IMR-90 (cell line): Measurements from ENCODE around the gene PFKL. TPM values are rescaled to one million over a fixed set of nuclear protein-coding genes. Genes with fewer than 3 reads are reported as not detected.

Experiments
- ATAC-seq: fragments of 200-7000 bp; cut with Tn5 transposase; 2 replicates; pipeline ENCODE4 v1.9.1; 2020; ENCODE audit warnings: low read depth, mild to moderate bottlenecking, moderate library complexity
- BruUV-seq: library from RNA; stranded (reverse); fragments of 400-500 nt; replicated peaks from 2 replicates; lab custom pipeline; 2021; lab: Mats Ljungman, UMichigan
- CTCF ChIA-PET: fragments of 300-600 bp; formaldehyde crosslinking; extraction: SDS; loops from one replicate; lab custom pipeline; 2021; ENCODE audit warnings: antibody characterized with exemption; lab: Yijun Ruan, JAX
- POLR2A ChIA-PET: fragments of 300-600 bp; sonication (Branson Sonifier 250); formaldehyde crosslinking; loops from one replicate; lab custom pipeline; 2022; ENCODE audit warnings: antibody characterized with exemption; ENCODE audit not compliant: unreplicated experiment; lab: Charles Lee
- DNase-seq: peaks from one replicate; pipeline ENCODE4 v3.0.0; 2013
- H2AFZ ChIP-seq: replicated peaks from 2 replicates; pipeline ENCODE3; 2013; ENCODE audit warnings: low read length, mild to moderate bottlenecking; ENCODE audit not compliant: poor library complexity
- H2AK5ac ChIP-seq: 2 replicates; pipeline ENCODE4 v1.6.1; 2013; ENCODE audit warnings: low read depth, low read length, inconsistent platforms
- H2AK9ac ChIP-seq: replicated peaks from 2 replicates; pipeline ENCODE3; 2013; ENCODE audit warnings: mild to moderate bottlenecking, low read depth, low read length, moderate library complexity; ENCODE audit not compliant: poor library complexity
- H2BK120ac ChIP-seq: 2 replicates; pipeline ENCODE4 v1.6.1; 2013; ENCODE audit warnings: low read depth, low read length, inconsistent platforms
- H2BK15ac ChIP-seq: 3 replicates; pipeline ENCODE4 v1.6.1; 2013; ENCODE audit warnings: low read depth, low read length, inconsistent platforms
- H2BK20ac ChIP-seq: 2 replicates; pipeline ENCODE4 v1.6.1; 2013; ENCODE audit warnings: low read depth, mild to moderate bottlenecking, inconsistent platforms, low read length, moderate library complexity
- H2BK5ac ChIP-seq: 2 replicates; pipeline ENCODE4 v1.6.1; 2013; ENCODE audit warnings: mild to moderate bottlenecking, low read depth, low read length, inconsistent platforms; ENCODE audit not compliant: poor library complexity, severe bottlenecking
- H3K14ac ChIP-seq: replicated peaks from 2 replicates; pipeline ENCODE4 v1.6.1; 2013; ENCODE audit warnings: low read depth, low read length, inconsistent platforms
- H3K18ac ChIP-seq: 2 replicates; pipeline ENCODE4 v1.6.1; 2013; ENCODE audit warnings: low read depth, low read length, control low read depth
- H3K23ac ChIP-seq: 2 replicates; pipeline ENCODE4 v1.6.1; 2013; ENCODE audit warnings: low read depth, low read length, inconsistent platforms
- H3K27ac ChIP-seq: 2 replicates; pipeline ENCODE4 v1.5.1; 2013; ENCODE audit warnings: mild to moderate bottlenecking, control low read depth, low read length; ENCODE audit not compliant: insufficient read depth
- H3K27me3 ChIP-seq: 2 replicates; pipeline ENCODE4 v1.6.1; 2013; ENCODE audit warnings: low read length; ENCODE audit not compliant: control insufficient read depth, insufficient read depth
- H3K36me3 ChIP-seq: 2 replicates; pipeline ENCODE4 v1.6.1; 2013; ENCODE audit warnings: low read length, mixed read lengths; ENCODE audit not compliant: control insufficient read depth, insufficient read depth
- H3K4ac ChIP-seq: 2 replicates; pipeline ENCODE4 v1.6.1; 2013; ENCODE audit warnings: low read depth, low read length, inconsistent platforms
- H3K4me1 ChIP-seq: 2 replicates; pipeline ENCODE4 v1.6.1; 2013; ENCODE audit warnings: low read length, mixed read lengths; ENCODE audit not compliant: control insufficient read depth, insufficient read depth
- H3K4me2 ChIP-seq: 2 replicates; pipeline ENCODE4 v1.6.1; 2013; ENCODE audit warnings: low read depth, mild to moderate bottlenecking, control low read depth, low read length, moderate library complexity
- H3K4me3 ChIP-seq: 2 replicates; pipeline ENCODE4 v1.5.1; 2013; ENCODE audit warnings: low read depth, mild to moderate bottlenecking, control low read depth, low read length, moderate library complexity; ENCODE audit not compliant: insufficient read depth
- H3K56ac ChIP-seq: 2 replicates; pipeline ENCODE4 v1.6.1; 2013; ENCODE audit warnings: low read length, inconsistent platforms; ENCODE audit not compliant: insufficient read depth; ENCODE audit errors: extremely low read depth
- H3K79me1 ChIP-seq, 2 experiments: 2 replicates each; pipeline ENCODE4 v1.6.1; 2013; ENCODE audit warnings: low read length in 2 of 2, inconsistent platforms in 1 of 2, low read depth in 1 of 2
- H3K9ac ChIP-seq: 2 replicates; pipeline ENCODE4 v1.6.1; 2013; ENCODE audit warnings: low read depth, low read length, control low read depth
- H3K9me1 ChIP-seq: 2 replicates; pipeline ENCODE4 v1.6.1; 2013; ENCODE audit warnings: low read length, inconsistent platforms; ENCODE audit not compliant: insufficient read depth
- H3K9me3 ChIP-seq: 2 replicates; pipeline ENCODE4 v1.6.1; 2013; ENCODE audit warnings: low read length; ENCODE audit not compliant: control insufficient read depth, insufficient read depth
- H4K20me1 ChIP-seq: 2 replicates; pipeline ENCODE4 v1.6.1; 2013; ENCODE audit warnings: low read length, inconsistent platforms; ENCODE audit not compliant: insufficient read depth
- H4K5ac ChIP-seq: 2 replicates; pipeline ENCODE4 v1.6.1; 2013; ENCODE audit warnings: mild to moderate bottlenecking, low read depth, low read length, control low read depth
- H4K8ac ChIP-seq, 2 experiments: 2 replicates each; pipeline ENCODE4 v1.6.1; 2013; ENCODE audit warnings: low read depth in 2 of 2, low read length in 2 of 2, control low read depth in 1 of 2, inconsistent platforms in 1 of 2
- H4K91ac ChIP-seq: 2 replicates; pipeline ENCODE4 v1.6.1; 2013; ENCODE audit warnings: low read depth, low read length, inconsistent platforms; ENCODE audit not compliant: insufficient read depth
- BHLHE40 ChIP-seq: fragments of 150-350 bp; IDR thresholded peaks from 2 replicates; pipeline ENCODE4 v1.6.1; 2016; ENCODE audit warnings: mild to moderate bottlenecking, low read depth, low read length
- CEBPB ChIP-seq: IDR thresholded peaks from 2 replicates; pipeline ENCODE4 v1.6.1; 2012; ENCODE audit warnings: low read depth, low read length, improper control_type of control experiment
- CHD1 ChIP-seq: IDR thresholded peaks from 2 replicates; pipeline ENCODE4 v1.6.1; 2012; ENCODE audit warnings: low read depth, low read length, improper control_type of control experiment
- CTCF ChIP-seq: conservative IDR thresholded peaks from 2 replicates; pipeline ENCODE4 v1.5.1; 2012; ENCODE audit warnings: mild to moderate bottlenecking, low read depth, low read length, improper control_type of control experiment
- ELK1 ChIP-seq: fragments of 150-350 bp; IDR thresholded peaks from 2 replicates; pipeline ENCODE4 v1.6.1; 2016; ENCODE audit warnings: low read depth, mild to moderate bottlenecking, low read length, moderate library complexity, borderline replicate concordance
- FOS ChIP-seq: fragments of 150-350 bp; IDR thresholded peaks from 2 replicates; pipeline ENCODE4 v1.6.1; 2016; ENCODE audit warnings: low read depth, low read length
- MAFK ChIP-seq: IDR thresholded peaks from 2 replicates; pipeline ENCODE4 v1.6.1; 2012; ENCODE audit warnings: low read depth, low read length, improper control_type of control experiment
- MAZ ChIP-seq: IDR thresholded peaks from 2 replicates; pipeline ENCODE4 v1.6.1; 2012; ENCODE audit warnings: low read depth, mild to moderate bottlenecking, low read length, improper control_type of control experiment, moderate library complexity, borderline replicate concordance
- MXI1 ChIP-seq: IDR thresholded peaks from 2 replicates; pipeline ENCODE4 v1.6.1; 2012; ENCODE audit warnings: low read depth, mild to moderate bottlenecking, low read length, moderate library complexity, borderline replicate concordance
- NFE2L2 ChIP-seq: fragments of 150-350 bp; IDR thresholded peaks from 2 replicates; pipeline ENCODE4 v1.6.1; 2016; ENCODE audit warnings: low read depth, mild to moderate bottlenecking, low read length
- POLR2A ChIP-seq: IDR thresholded peaks from 2 replicates; pipeline ENCODE4 v1.6.1; 2012; ENCODE audit warnings: mild to moderate bottlenecking, low read depth, low read length
- RAD21 ChIP-seq: IDR thresholded peaks from 2 replicates; pipeline ENCODE4 v1.6.1; 2012; ENCODE audit warnings: low read length, improper control_type of control experiment
- RCOR1 ChIP-seq: IDR thresholded peaks from 2 replicates; pipeline ENCODE4 v1.6.1; 2012; ENCODE audit warnings: mild to moderate bottlenecking, low read length, improper control_type of control experiment; ENCODE audit not compliant: insufficient replicate concordance
- RFX5 ChIP-seq: IDR thresholded peaks from 2 replicates; pipeline ENCODE4 v1.8.0; 2012; ENCODE audit warnings: low read depth, mild to moderate bottlenecking, low read length, moderate library complexity
- SMC3 ChIP-seq: fragments of 150-350 bp; IDR thresholded peaks from 2 replicates; pipeline ENCODE4 v1.6.1; 2016; ENCODE audit warnings: low read depth, mild to moderate bottlenecking, antibody characterized with exemption, low read length, moderate library complexity
- USF2 ChIP-seq: fragments of 150-350 bp; IDR thresholded peaks from 2 replicates; pipeline ENCODE4 v1.6.1; 2017; ENCODE audit warnings: mild to moderate bottlenecking, antibody characterized with exemption, low read length, low read depth
- WGBS, 2 experiments: methylation state at CpG; one replicate each; pipeline versions ENCODE4 v1.1.5 to v1.1.7; 2013; ENCODE audit warnings: missing lambda C conversion rate in 2 of 2; ENCODE audit not compliant: insufficient read length in 1 of 2; ENCODE audit errors: extremely low coverage in 2 of 2; 5-methylcytosine and 5-hydroxymethylcytosine counted together
- dilution Hi-C: fragments of 300-500 bp; cut with HindIII; formaldehyde crosslinking; loops from one replicate; pipeline ENCODE4 v1.14.3; 2018; ENCODE audit warnings: low sequenced_read_pairs; ENCODE audit not compliant: unreplicated experiment
- in situ Hi-C: fragments of 300-500 bp; cut with MboI; formaldehyde crosslinking; loops from 3 replicates; pipeline ENCODE4 v1.14.3; 2019; ENCODE audit warnings: low sequenced_read_pairs, inconsistent platforms, mixed read lengths
- intact Hi-C: fragments of 100-400 bp; cut with micrococcal nuclease; formaldehyde crosslinking; loops from 2 replicates; pipeline ENCODE4 v1.10.0; 2022
- polyA plus RNA-seq, 3 experiments: library from polyadenylated mRNA; depleted of rRNA; stranded (reverse); fragments of >200 nt; gene quantifications; 2 replicates each; pipeline ENCODE4 v1.2.3, GENCODE V29; 2012; ENCODE audit warnings: low replicate concordance in 1 of 3
- total RNA-seq: library from RNA; depleted of rRNA; stranded (reverse); fragments of >200 nt; gene quantifications from 2 replicates; pipeline ENCODE4 v1.2.3, GENCODE V29; 2012

PFKL gene
- total and polyA plus RNA-seq, 2 of the 4 experiments (the other 2 are of a cell fraction) = 103 to 126 TPM

DNA sequence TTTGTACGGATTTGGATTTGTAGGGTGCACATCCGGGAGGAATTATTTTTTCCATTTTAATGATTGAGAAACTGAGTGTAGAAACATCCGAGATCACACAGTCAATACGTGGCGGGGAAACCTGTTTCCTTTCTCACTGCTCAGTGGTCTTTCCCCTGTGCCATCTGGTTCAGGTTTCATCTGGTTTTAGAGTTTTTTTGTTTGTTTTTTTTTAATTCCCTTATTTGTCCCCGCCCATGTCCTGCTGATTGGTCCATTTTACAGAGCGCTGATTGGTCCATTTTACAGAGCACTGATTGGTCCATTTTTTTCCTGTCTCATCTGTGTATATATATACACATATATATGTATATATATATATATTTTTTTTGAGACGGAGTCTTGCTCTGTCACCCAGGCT, 59.5 kb downstream of the PFKL start:
- WGBS, 2 experiments = no CpG with 5 or more reads among the region's 8 CpGs

More for the DNA sequence above, 59.5 kb downstream of the PFKL start:
- Histone ChIP-seq H2BK20ac (no peak overlapping the region), H2BK5ac (no peak overlapping the region), H3K4me3 (no peak overlapping the region), H3K27ac (no peak overlapping the region), H3K27me3 (peaks cover 2% of the 10 kb centered on the region; the same call in 1 of the 2 replicates), H3K14ac (no peak overlapping the region), H3K4ac (no peak overlapping the region), H3K18ac (no peak overlapping the region), H3K79me1 (no peaks in the 10 kb centered on the region), H3K56ac (no peak overlapping the region), H3K9me3 (peaks cover 2% of the 10 kb centered on the region; the same call in 1 of the 2 replicates), H4K8ac (no peak overlapping the region), H2BK15ac (no peak overlapping the region), H3K4me1 (no peaks in the 10 kb centered on the region), H3K9me1 (no peaks in the 10 kb centered on the region), H3K36me3 (no peaks in the 10 kb centered on the region), H4K5ac (no peak overlapping the region), H2AK9ac (no peak overlapping the region), H4K20me1 (no peaks in the 10 kb centered on the region), H3K9ac (no peak overlapping the region), H2AK5ac (no peak overlapping the region), H4K91ac (no peak overlapping the region), H2BK120ac (no peak overlapping the region), H2AFZ (no peak overlapping the region), H3K23ac (no peak overlapping the region), H3K4me2 (no peak overlapping the region)
- no peak for TF ChIP-seq MAZ
- no peak for TF ChIP-seq RFX5
- no peak for TF ChIP-seq MAFK
- TF ChIP-seq RAD21 = no peak
- no peak for TF ChIP-seq SMC3
- TF ChIP-seq ELK1 = no peak
- TF ChIP-seq CHD1 = no peak
- no peak for TF ChIP-seq CTCF
- no peak for TF ChIP-seq CEBPB
- no peak for TF ChIP-seq USF2
- TF ChIP-seq FOS = no peak
- TF ChIP-seq BHLHE40 = no peak
- no peak for TF ChIP-seq RCOR1
- no peak for TF ChIP-seq POLR2A
- TF ChIP-seq MXI1 = no peak
- TF ChIP-seq NFE2L2 = no peak
- no peak for ATAC-seq
- ChIA-PET CTCF (no interaction called here), POLR2A (no interaction called here)
- in situ Hi-C loops = no loop called here
- no TSS peak for BruUV-seq
- intact Hi-C loops = no loop called here
- dilution Hi-C loops = no loop called here
- DNase-seq = no peak
